Pancreas (tissue), 10 donors: Measurements from ENCODE around the gene UBTFL1. TPM values are rescaled to one million over a fixed set of nuclear protein-coding genes. Genes with fewer than 3 reads are reported as not detected.
A peak's percentile ranks its signal among the peaks of the same experiment; 100 is the strongest.

Experiments used
- ATAC-seq, 4 donors: fragments of 200-7000 bp; cut with Tn5 transposase; one replicate each; pipeline versions ENCODE4 v1.8.0 to v1.9.1; 2020; ENCODE audit warnings: mild to moderate bottlenecking in 4 of 4, moderate library complexity in 4 of 4
- DNase-seq, 6 donors: peaks; one replicate each; pipeline ENCODE4 v3.0.0-alpha.2; 2020
- FAIRE-seq: peaks from 2 replicates; lab custom pipeline; 2012; peaks lifted over from hg19 to GRCh38; lab: Jason Lieb, UNC
- H3K27ac ChIP-seq, 4 donors: fragments of 200-600 bp; sonication (generic); 1 replicate in 3 of 4; 2 replicates in 1 of 4; pipeline versions ENCODE4 v1.5.0 to v1.8.0; 2020
- H3K27me3 ChIP-seq, 4 donors: fragments of 200-600 bp; one replicate each; pipeline ENCODE4 v1.8.0; 2021
- H3K36me3 ChIP-seq, 3 donors: fragments of 200-600 bp; sonication (generic) in 1 of 3; one replicate each; pipeline versions ENCODE4 v1.5.0 to v1.8.0; 2020 to 2021
- H3K4me1 ChIP-seq, 3 donors: fragments of 200-600 bp; one replicate each; pipeline ENCODE4 v1.8.0; 2021
- H3K4me3 ChIP-seq, 4 donors: fragments of 200-600 bp; sonication (generic) in 2 of 4; one replicate each; pipeline versions ENCODE4 v1.5.0 to v1.8.0; 2020 to 2021
- H3K9me3 ChIP-seq, 4 donors: fragments of 200-600 bp; one replicate each; pipeline ENCODE4 v1.8.0; 2021
- WGBS, 2 donors: extraction: QIAGEN DNeasy Blood & Tissue Kit; methylation state at CpG; one replicate each; pipeline ENCODE4 v1.1.7; 2013; 5-methylcytosine and 5-hydroxymethylcytosine counted together
- intact Hi-C, 3 donors: fragments of 100-400 bp; cut with DNase I; formaldehyde crosslinking; loops; one replicate each; pipeline versions ENCODE4 v1.11.1 to v1.14.2; 2022
- polyA plus RNA-seq, 2 donors: library from polyadenylated mRNA; stranded (reverse); fragments of 200-250 nt; gene quantifications; one replicate each; pipeline ENCODE4 v1.2.3, GENCODE V29; 2013
- total RNA-seq, 6 donors: library from RNA; stranded (reverse); fragmentation: NEBNext Ultra II Directional in 4 of 6; extraction: Animal tissue kit (Norgen Biotek cat#: 25700) in 4 of 6; gene quantifications; one replicate each; pipeline versions ENCODE4 v1.2.1 to v1.2.4, GENCODE V29; 2021 to 2023
- TF ChIP-seq, protein P1 (sequence below), 4 donors: fragments of 200-600 bp; sonication (generic) in 3 of 4; IDR thresholded peaks; one replicate each; pipeline versions ENCODE4 v1.5.0 to v1.8.0; 2021; ENCODE audit warnings: antibody characterized with exemption in 4 of 4
- donor health status: healthy with polysubstance abuse.
- donor health status: DM: no; HTN: no; CAD: no; lungs with moderate emphysema.
- donor health status: DM: no; HTN: no; CAD: no.
- donor health status: control.
- donor health status: control.
- donor health status: Bipolar disorder and iron deficiency.
- donor health status: DM: yes; HTN: yes; CAD: no.
- donor health status: DM: no; HTN: no; CAD: no.
- donor health status: DM: no; HTN: no; CAD: no.
- donor health status: DM: yes; HTN: yes; CAD: no.

UBTFL1 gene
- total and polyA plus RNA-seq, 8 donors: not detected

DNA sequence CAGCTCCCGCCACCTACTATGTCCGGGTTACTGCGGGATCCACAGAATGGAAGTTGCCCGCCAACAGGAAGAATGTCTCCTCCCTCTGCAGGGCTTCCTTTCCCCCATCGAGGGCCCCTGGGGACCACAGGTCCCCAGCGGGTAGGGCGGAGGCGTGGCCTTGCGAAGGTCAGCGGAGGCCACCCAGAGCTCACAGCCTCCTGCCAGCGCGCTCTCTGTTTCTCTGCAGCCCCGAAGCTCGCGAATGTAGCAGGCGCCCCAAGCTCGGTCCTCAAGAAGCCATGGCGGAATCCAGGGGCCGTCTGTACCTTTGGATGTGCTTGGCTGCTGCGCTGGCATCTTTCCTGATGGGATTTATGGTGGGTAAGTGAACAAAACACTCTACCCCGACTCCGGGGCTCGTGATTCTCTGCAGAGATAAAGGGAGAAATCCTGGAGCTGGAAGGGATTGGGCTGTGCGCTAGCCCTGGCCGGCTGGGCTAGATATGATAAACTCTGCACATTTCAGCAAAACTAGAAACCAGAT lies 48.8 kb downstream of the UBTFL1 start, which contains the start of gene NAALAD2:
TSS of gene NAALAD2 (plus strand) at position 186 of the 526 bp plus-strand sequence. CDS start at position 282, 96 bp downstream.
- no peak within 1 kb of the TSS for H3K27ac ChIP-seq
- peak; percentile 6 to 65 (median 18) for DNase-seq
- no peaks in the 10 kb centered on the region for H3K9me3 ChIP-seq
- no peaks in the 10 kb centered on the region for H3K36me3 ChIP-seq
- H3K27me3 ChIP-seq: peaks cover 0 to 14% (median 3%) of the 10 kb centered on the region in 4 donors
- intact Hi-C loops: no loop called here
- WGBS, 2 donors: 2% methylated on average over 25 of the region's 25 CpGs
- peak; percentile 68 to 90 (median 80) for ATAC-seq
- peak within 1 kb of the TSS in 3 of 4 donors; percentile 3 to 23 (median 22) for H3K4me3 ChIP-seq
- TF ChIP-seq, protein P1, sequence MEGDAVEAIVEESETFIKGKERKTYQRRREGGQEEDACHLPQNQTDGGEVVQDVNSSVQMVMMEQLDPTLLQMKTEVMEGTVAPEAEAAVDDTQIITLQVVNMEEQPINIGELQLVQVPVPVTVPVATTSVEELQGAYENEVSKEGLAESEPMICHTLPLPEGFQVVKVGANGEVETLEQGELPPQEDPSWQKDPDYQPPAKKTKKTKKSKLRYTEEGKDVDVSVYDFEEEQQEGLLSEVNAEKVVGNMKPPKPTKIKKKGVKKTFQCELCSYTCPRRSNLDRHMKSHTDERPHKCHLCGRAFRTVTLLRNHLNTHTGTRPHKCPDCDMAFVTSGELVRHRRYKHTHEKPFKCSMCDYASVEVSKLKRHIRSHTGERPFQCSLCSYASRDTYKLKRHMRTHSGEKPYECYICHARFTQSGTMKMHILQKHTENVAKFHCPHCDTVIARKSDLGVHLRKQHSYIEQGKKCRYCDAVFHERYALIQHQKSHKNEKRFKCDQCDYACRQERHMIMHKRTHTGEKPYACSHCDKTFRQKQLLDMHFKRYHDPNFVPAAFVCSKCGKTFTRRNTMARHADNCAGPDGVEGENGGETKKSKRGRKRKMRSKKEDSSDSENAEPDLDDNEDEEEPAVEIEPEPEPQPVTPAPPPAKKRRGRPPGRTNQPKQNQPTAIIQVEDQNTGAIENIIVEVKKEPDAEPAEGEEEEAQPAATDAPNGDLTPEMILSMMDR (IDR thresholded peaks at IDR 0.05): no peak
- no peaks in the 10 kb centered on the region for H3K4me1 ChIP-seq
- no peak for FAIRE-seq

DNA sequence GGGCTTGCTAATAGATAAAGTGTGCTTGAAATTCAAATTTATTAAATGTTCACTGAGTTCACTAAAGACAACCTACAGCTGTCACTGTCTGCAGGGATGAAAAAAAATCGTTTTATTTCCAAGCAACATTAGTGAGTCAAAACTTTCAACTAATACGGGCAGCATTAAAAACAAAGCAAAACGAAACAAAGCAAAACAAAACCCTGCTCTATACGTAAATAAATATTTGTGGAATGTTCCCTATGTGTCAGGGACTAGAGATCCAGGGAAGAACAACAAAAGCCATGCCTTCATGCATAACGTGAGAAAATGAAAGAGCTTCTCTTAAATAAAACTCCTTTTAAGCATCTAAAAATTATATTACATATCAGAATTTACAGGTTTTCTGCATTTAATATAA lies 49.3 kb downstream of the UBTFL1 start:
- peak in 1 of 4 donors; percentile 12 for ATAC-seq
- DNase-seq: no peak
- intact Hi-C loops: no loop called here
- WGBS, 2 donors: 3 to 5% methylated on average over 5 of the region's 5 CpGs
- no peaks in the 10 kb centered on the region for H3K9me3 ChIP-seq
- no peaks in the 10 kb centered on the region for H3K36me3 ChIP-seq
- no peak overlapping the region for H3K27ac ChIP-seq
- no peak for FAIRE-seq
- H3K4me1 ChIP-seq: no peaks in the 10 kb centered on the region
- TF ChIP-seq, protein P1 (IDR thresholded peaks at IDR 0.05): no peak
- peaks cover 0 to 14% (median 3%) of the 10 kb centered on the region in 4 donors for H3K27me3 ChIP-seq
- peak overlapping the region in 3 of 4 donors; percentile 3 to 23 (median 22) for H3K4me3 ChIP-seq

Other genes with a start within 250 kb of the UBTFL1 start
- gene TRIM64B, start 207.5 kb upstream of the UBTFL1 start, total RNA-seq: not detected
- not detected for gene TRIM64B, start 207.5 kb upstream of the UBTFL1 start, polyA plus RNA-seq
- not detected for gene TRIM49D1, start 163.7 kb upstream of the UBTFL1 start, total RNA-seq
- not detected for gene TRIM49D1, start 163.7 kb upstream of the UBTFL1 start, polyA plus RNA-seq
- not detected for gene TRIM49D2, start 161.9 kb upstream of the UBTFL1 start, total RNA-seq
- not detected for gene TRIM49D2, start 161.9 kb upstream of the UBTFL1 start, polyA plus RNA-seq
- gene TRIM64, start 119.9 kb upstream of the UBTFL1 start, total RNA-seq: not detected
- not detected for gene TRIM64, start 119.9 kb upstream of the UBTFL1 start, polyA plus RNA-seq
- not detected for gene TRIM49C, start 54.8 kb upstream of the UBTFL1 start, total RNA-seq
- under 1 TPM in 1 of 2 donors, not detected in 1; 0.05 TPM for gene TRIM49C, start 54.8 kb upstream of the UBTFL1 start, polyA plus RNA-seq
- gene NAALAD2, start 48.7 kb downstream of the UBTFL1 start, total RNA-seq: 1 to 10 TPM in 1 of 6 donors, under 1 TPM in 5; 0.13 to 1.8 (median 0.25) TPM
- gene NAALAD2, start 48.7 kb downstream of the UBTFL1 start, polyA plus RNA-seq: 1 to 10 TPM in 1 of 2 donors, under 1 TPM in 1; 0.68 to 1.6 TPM
- gene CHORDC1, start 137.1 kb downstream of the UBTFL1 start, total RNA-seq: 10 to 100 TPM in 3 of 6 donors, 1 to 10 TPM in 3; 6.0 to 16.6 (median 9.8) TPM
- gene CHORDC1, start 137.1 kb downstream of the UBTFL1 start, polyA plus RNA-seq: 10 to 100 TPM; 13.5 to 17.3 TPM